K562 (cell line): ENCODE measurements around the gene NCR1. TPM values are rescaled to one million over a fixed set of nuclear protein-coding genes. Genes with fewer than 3 reads are reported as not detected.

Experiments
- CBFB ChIP-seq: sonication (generic); formaldehyde crosslinking; IDR thresholded peaks from 2 replicates; pipeline ENCODE4 v1.4.0; 2020; ENCODE audit warnings: mild to moderate bottlenecking, missing genetic modification reagents
- CEBPZ ChIP-seq: fragments of 150-350 bp; IDR thresholded peaks from 2 replicates; pipeline ENCODE4 v1.6.1; 2014; ENCODE audit warnings: low read depth, mild to moderate bottlenecking, low read length, borderline replicate concordance
- CREB5 ChIP-seq: fragments of 250-450 bp; sonication (Bioruptor Pico); IDR thresholded peaks from 2 replicates; pipeline ENCODE4 v1.5.0; 2020; ENCODE audit warnings: mild to moderate bottlenecking
- GABPA ChIP-seq: fragments of 200-800 bp; sonication (Bioruptor generic); conservative IDR thresholded peaks from 2 replicates; pipeline ENCODE4 v1.6.1; 2016; ENCODE audit warnings: low read depth, missing genetic modification characterization, missing compliant biosample characterization
- GATAD2B ChIP-seq: fragments of 450-650 bp; IDR thresholded peaks from 2 replicates; pipeline ENCODE4 v1.6.1; 2017; ENCODE audit warnings: mild to moderate bottlenecking, borderline replicate concordance
- GMEB1 ChIP-seq: fragments of 250-450 bp; sonication (Bioruptor Pico); IDR thresholded peaks from 2 replicates; pipeline ENCODE4 v1.4.0; 2020; ENCODE audit warnings: mild to moderate bottlenecking
- GTF2A2 ChIP-seq: IDR thresholded peaks from 2 replicates; pipeline ENCODE4 v1.6.1; 2016; ENCODE audit warnings: mild to moderate bottlenecking, missing genetic modification characterization, missing compliant biosample characterization
- HDGF ChIP-seq: fragments of 450-650 bp; IDR thresholded peaks from 2 replicates; pipeline ENCODE4 v1.6.1; 2016
- NR2C2 ChIP-seq, 2 experiments: fragments of 200-800 bp in 1 of 2; sonication (Bioruptor generic) in 1 of 2; sonication (generic) in 1 of 2; formaldehyde crosslinking in 1 of 2; IDR thresholded peaks; 2 replicates each; pipeline versions ENCODE4 v1.6.1 to v1.8.0; 2016 to 2022; ENCODE audit warnings: mild to moderate bottlenecking in 1 of 2, missing compliant biosample characterization in 1 of 2, missing genetic modification characterization in 1 of 2, missing genetic modification reagents in 1 of 2
- POLR2H ChIP-seq: IDR thresholded peaks from 2 replicates; pipeline ENCODE4 v1.6.1; 2016; ENCODE audit warnings: missing genetic modification characterization, low read depth, mild to moderate bottlenecking, control low read depth, missing compliant biosample characterization, moderate library complexity
- RBM14 ChIP-seq: fragments of 200-400 bp; formaldehyde crosslinking; IDR thresholded peaks from 2 replicates; pipeline ENCODE4 v1.6.1; 2018; ENCODE audit warnings: low read depth, mild to moderate bottlenecking, low read length, moderate library complexity, borderline replicate concordance; ENCODE audit not compliant: insufficient read depth
- STAT5A ChIP-seq: IDR thresholded peaks from 2 replicates; pipeline ENCODE4 v1.6.1; 2012; ENCODE audit warnings: low read length, inconsistent platforms, borderline replicate concordance
- ZBTB34 ChIP-seq: fragments of 250-450 bp; sonication (Bioruptor Pico); IDR thresholded peaks from 2 replicates; pipeline ENCODE4 v1.8.0; 2021; ENCODE audit warnings: mild to moderate bottlenecking, moderate library complexity
- ZC3H4 ChIP-seq: sonication (generic); formaldehyde crosslinking; IDR thresholded peaks from 2 replicates; pipeline ENCODE4 v1.9.0; 2021; ENCODE audit warnings: missing genetic modification reagents, borderline replicate concordance
- ZNF280B ChIP-seq: fragments of 250-450 bp; sonication (Bioruptor Pico); IDR thresholded peaks from 2 replicates; pipeline ENCODE4 v1.5.1; 2021; ENCODE audit warnings: mild to moderate bottlenecking
- ZNF354B ChIP-seq: fragments of 250-450 bp; sonication (Bioruptor Pico); IDR thresholded peaks from 2 replicates; pipeline ENCODE4 v1.4.0; 2020
- ZNF57 ChIP-seq: fragments of 450-650 bp; formaldehyde crosslinking; IDR thresholded peaks from 2 replicates; pipeline ENCODE4 v1.4.0; 2020; ENCODE audit warnings: mild to moderate bottlenecking, moderate library complexity
- polyA plus RNA-seq, 8 experiments: library from polyadenylated mRNA; depleted of rRNA in 4 of 8; stranded (reverse) in 5 of 8; unstranded in 3 of 8; fragments of >200 nt; fragmentation: Nextera tagmentation in 2 of 8; fragmentation: Illumina TruSeq in 1 of 8; extraction: Ambion mirVana in 2 of 8; extraction: Trizol in 1 of 8; gene quantifications; 2 replicates each; pipeline versions ENCODE4 v1.2.1 to v1.2.3, GENCODE V29; 2011 to 2014; ENCODE audit warnings: inconsistent platforms in 1 of 8, missing spikeins in 1 of 8
- total RNA-seq, 7 experiments: library from RNA; depleted of rRNA in 6 of 7; stranded (reverse); fragments of >200 nt in 6 of 7; fragmentation: Illumina TruSeq in 2 of 7; extraction: Trizol in 2 of 7; gene quantifications; 2 replicates each; pipeline versions ENCODE4 v1.2.1 to v1.2.3, GENCODE V29; 2011 to 2021; ENCODE audit warnings: low replicate concordance in 1 of 7

NCR1 gene
- total and polyA plus RNA-seq, 9 of the 15 experiments (the other 6 are each of a cell fraction or from before 2014, with no cell fraction given), result 0.25 to 3.1 (median 1.2) TPM

- TF ChIP-seq ZNF280B (no peak), CREB5 (no peak), CEBPZ (no peak), GATAD2B (no peak), STAT5A (no peak), POLR2H (tag) (no peak), NR2C2 (CRISPR knock-in tag; IDR thresholded peaks at IDR 0.05) (no peak), NR2C2 (tag; IDR thresholded peaks at IDR 0.05) (no peak; the same call in 1 of the 2 replicates), GMEB1 (0 out of 2 replicates have a peak, but pooled peaks have one; percentile 14), RBM14 (no peak), CBFB (no peak), ZBTB34 (CRISPR knock-in tag) (no peak), ZNF57 (CRISPR knock-in tag) (no peak), GABPA (peak; percentile 68), ZNF354B (CRISPR knock-in tag) (no peak), ZC3H4 (CRISPR knock-in tag) (no peak), HDGF (no peak), GTF2A2 (tag) (no peak)
Measured at GRCh38 chr19:54905803-54906511, at the start of gene NCR1 (continued).
